Measurements from ENCODE around the gene PPIC. TPM values are rescaled to one million over a fixed set of nuclear protein-coding genes. Genes with fewer than 3 reads are reported as not detected.

The PPIC gene
- total RNA-seq, 1 experiment from 2014 or later, result 10.8 TPM

GRCh38 chr5:123047706-123048105, 11.2 kb upstream of the PPIC start:
- no peak overlapping the region for H3K4me3 Mint-ChIP-seq
- H3K27ac Mint-ChIP-seq, result no peak overlapping the region

More at GRCh38 chr5:123047706-123048105, 11.2 kb upstream of the PPIC start:
- H4K8ac ChIP-seq (replicated peaks; ENCODE audit: insufficient read length, low read depth, low read length), result no peak overlapping the region
- no peaks in the 10 kb centered on the region for H4K20me1 ChIP-seq (ENCODE audit: control insufficient read depth, insufficient read depth, insufficient read length)
- no peaks in the 10 kb centered on the region for H3K27me3 ChIP-seq (ENCODE audit: insufficient read depth, low read length)
- H3K9me3 ChIP-seq (ENCODE audit: control insufficient read depth, low read depth, low read length), result no peaks in the 10 kb centered on the region
- H3K14ac ChIP-seq (ENCODE audit: insufficient read depth, low read length), result no peak overlapping the region
- WGBS (ENCODE audit: extremely low coverage, insufficient read length, low lambda C conversion rate), result no CpG with 5 or more reads among the region's 1 CpG
- TF ChIP-seq CTCF (conservative IDR thresholded peaks at IDR 0.05), result no peak
- no peak overlapping the region for H3K4ac ChIP-seq (ENCODE audit: low read depth, low read length)
- H3K36me3 Mint-ChIP-seq (ENCODE audit: insufficient read depth in 1 of 3, low read depth in 3 of 3), result no peaks in the 10 kb centered on the region
- 0 out of 5 replicates have a peak, but pooled peaks cover 0 to 3% of the 10 kb centered on the region in 2 experiments for H3K9me3 Mint-ChIP-seq
- H2BK120ac ChIP-seq (ENCODE audit: low read depth, low read length, poor library complexity, severe bottlenecking), result no peak overlapping the region
- no peaks in the 10 kb centered on the region for H3K79me1 ChIP-seq (ENCODE audit: insufficient read depth, low read depth, low read length, poor library complexity, severe bottlenecking)
- no peaks in the 10 kb centered on the region for H3K23me2 ChIP-seq (ENCODE audit: insufficient read length, low read depth, low read length, poor library complexity, severe bottlenecking)
- no peak overlapping the region for H4K5ac ChIP-seq (ENCODE audit: insufficient read length, low read depth, low read length)
- no peaks in the 10 kb centered on the region for H3K4me1 ChIP-seq (ENCODE audit: insufficient read depth, low read length)
- no peaks in the 10 kb centered on the region for H3K4me1 Mint-ChIP-seq
- no peak overlapping the region for H3T11ph ChIP-seq (ENCODE audit: low read length)
- H3K4me2 ChIP-seq (ENCODE audit: insufficient read depth, insufficient read length, low read length), result no peak overlapping the region
- H3K79me2 ChIP-seq (ENCODE audit: insufficient read depth, low read length), result no peaks in the 10 kb centered on the region
- H3K18ac ChIP-seq (ENCODE audit: insufficient read length, low read depth, low read length), result no peak overlapping the region
- no peak overlapping the region for H3K27ac ChIP-seq (ENCODE audit: insufficient read length, low read depth, low read length)
- peaks cover 9% of the 10 kb centered on the region for H3K27me3 Mint-ChIP-seq (ENCODE audit: low read depth)
- H2BK12ac ChIP-seq (ENCODE audit: insufficient read length, low read depth, low read length), result no peak overlapping the region
- no peak overlapping the region for H2BK15ac ChIP-seq (ENCODE audit: low read depth, low read length)
- H2BK5ac ChIP-seq (ENCODE audit: insufficient read length, low read length), result no peak overlapping the region
- no peak overlapping the region for H4K91ac ChIP-seq (ENCODE audit: insufficient read length, low read depth, low read length)
- H3K9ac ChIP-seq (ENCODE audit: extremely low read depth, insufficient read length, low read length), result no peak overlapping the region
- no peak overlapping the region for H2AK5ac ChIP-seq (ENCODE audit: insufficient read length, low read length)
- H2BK20ac ChIP-seq (ENCODE audit: low read depth, low read length, poor library complexity, severe bottlenecking), result no peak overlapping the region
- no peak overlapping the region for H2AFZ ChIP-seq (ENCODE audit: low read length)
- H3K56ac ChIP-seq (ENCODE audit: insufficient read length, low read depth, low read length), result no peak overlapping the region
- no peak overlapping the region for H3K23ac ChIP-seq (ENCODE audit: insufficient read length, low read depth, low read length)
- no peak for DNase-seq
